Measurements from ENCODE around the gene FBXO15.

Gene FBXO15

GRCh38 chr18:74083557-74083952, 64.1 kb downstream of the FBXO15 start:
- Histone ChIP-seq H3K9me3 (ENCODE audit: control insufficient read depth, low read length) (no peaks in the 10 kb centered on the region), H3K27ac (ENCODE audit: insufficient read depth, low read depth, low read length, poor library complexity, severe bottlenecking) (no peak overlapping the region), H3K4me1 (ENCODE audit: control insufficient read depth, insufficient read depth, low read length) (peaks cover 9% of the 10 kb centered on the region), H3K27me3 (ENCODE audit: control insufficient read depth, insufficient read depth, low read length, poor library complexity, severe bottlenecking) (no peaks in the 10 kb centered on the region), H3K36me3 (ENCODE audit: control insufficient read depth, insufficient read depth, low read length) (no peaks in the 10 kb centered on the region), H3K4me3 (ENCODE audit: insufficient read depth, low read depth, low read length) (no peak overlapping the region)
- WGBS, 2 experiments = 86 to 88% methylated on average over 2 to 3 of the region's 3 CpGs

GRCh38 chr18:74082742-74083556, 64.7 kb downstream of the FBXO15 start:
- no peaks in the 10 kb centered on the region for H3K27me3 ChIP-seq (ENCODE audit: control insufficient read depth, insufficient read depth, low read length, poor library complexity, severe bottlenecking)
- 71 to 77% methylated on average over 18 of the region's 18 CpGs for WGBS, 2 experiments

GRCh38 chr18:74081966-74082741, 65.5 kb downstream of the FBXO15 start:
- H3K4me3 ChIP-seq (ENCODE audit: insufficient read depth, low read depth, low read length) = no peak overlapping the region
- H3K27me3 ChIP-seq (ENCODE audit: control insufficient read depth, insufficient read depth, low read length, poor library complexity, severe bottlenecking) = no peaks in the 10 kb centered on the region
- H3K4me1 ChIP-seq (ENCODE audit: control insufficient read depth, insufficient read depth, low read length) = peaks cover 9% of the 10 kb centered on the region
- 70 to 71% methylated on average over 13 of the region's 13 CpGs for WGBS, 2 experiments
- no peaks in the 10 kb centered on the region for H3K9me3 ChIP-seq (ENCODE audit: control insufficient read depth, low read length)
- H3K27ac ChIP-seq (ENCODE audit: insufficient read depth, low read depth, low read length, poor library complexity, severe bottlenecking) = no peak overlapping the region
- no peaks in the 10 kb centered on the region for H3K36me3 ChIP-seq (ENCODE audit: control insufficient read depth, insufficient read depth, low read length)

More at GRCh38 chr18:74082742-74083556, 64.7 kb downstream of the FBXO15 start:
- no peak overlapping the region for H3K27ac ChIP-seq (ENCODE audit: insufficient read depth, low read depth, low read length, poor library complexity, severe bottlenecking)
- peaks cover 9% of the 10 kb centered on the region for H3K4me1 ChIP-seq (ENCODE audit: control insufficient read depth, insufficient read depth, low read length)
- H3K9me3 ChIP-seq (ENCODE audit: control insufficient read depth, low read length) = no peaks in the 10 kb centered on the region
- no peaks in the 10 kb centered on the region for H3K36me3 ChIP-seq (ENCODE audit: control insufficient read depth, insufficient read depth, low read length)
- H3K4me3 ChIP-seq (ENCODE audit: insufficient read depth, low read depth, low read length) = no peak overlapping the region

DNA sequence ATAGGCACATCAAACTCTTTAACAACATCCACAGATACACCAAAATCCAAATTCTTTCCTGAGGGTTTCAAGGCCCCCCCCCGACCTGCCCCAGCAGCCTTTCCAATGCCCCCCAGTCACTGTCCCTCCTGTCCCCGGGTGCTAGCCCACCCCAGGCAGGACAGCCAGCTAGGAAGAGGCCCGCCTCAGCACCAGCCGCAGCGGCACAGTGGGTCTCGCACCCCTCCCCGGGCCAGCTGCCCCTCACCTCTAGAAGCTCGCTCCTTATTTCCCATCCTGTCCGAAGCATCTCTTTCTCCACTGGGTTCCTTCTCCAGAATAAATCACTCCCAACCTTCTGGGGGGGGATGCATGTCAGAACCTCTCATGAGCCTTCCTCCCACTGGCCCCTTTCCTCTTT, 69.4 kb downstream of the FBXO15 start:
- no peak overlapping the region for H3K27ac ChIP-seq (ENCODE audit: insufficient read depth, low read depth, low read length, poor library complexity, severe bottlenecking)
- peaks cover 8% of the 10 kb centered on the region for H3K4me1 ChIP-seq (ENCODE audit: control insufficient read depth, insufficient read depth, low read length)
- WGBS, 2 experiments = 92% methylated on average over 9 of the region's 9 CpGs
- no peaks in the 10 kb centered on the region for H3K9me3 ChIP-seq (ENCODE audit: control insufficient read depth, low read length)
- no peaks in the 10 kb centered on the region for H3K36me3 ChIP-seq (ENCODE audit: control insufficient read depth, insufficient read depth, low read length)
- no peaks in the 10 kb centered on the region for H3K27me3 ChIP-seq (ENCODE audit: control insufficient read depth, insufficient read depth, low read length, poor library complexity, severe bottlenecking)
- H3K4me3 ChIP-seq (ENCODE audit: insufficient read depth, low read depth, low read length) = no peak overlapping the region

GRCh38 chr18:74074668-74075564, 72.7 kb downstream of the FBXO15 start:
- no peaks in the 10 kb centered on the region for H3K36me3 ChIP-seq (ENCODE audit: control insufficient read depth, insufficient read depth, low read length)
- H3K27me3 ChIP-seq (ENCODE audit: control insufficient read depth, insufficient read depth, low read length, poor library complexity, severe bottlenecking) = no peaks in the 10 kb centered on the region
- H3K4me1 ChIP-seq (ENCODE audit: control insufficient read depth, insufficient read depth, low read length) = no peaks in the 10 kb centered on the region
- H3K4me3 ChIP-seq (ENCODE audit: insufficient read depth, low read depth, low read length) = no peak overlapping the region
- H3K9me3 ChIP-seq (ENCODE audit: control insufficient read depth, low read length) = no peaks in the 10 kb centered on the region
- 91 to 94% methylated on average over 17 of the region's 17 CpGs for WGBS, 2 experiments
- H3K27ac ChIP-seq (ENCODE audit: insufficient read depth, low read depth, low read length, poor library complexity, severe bottlenecking) = no peak overlapping the region

DNA sequence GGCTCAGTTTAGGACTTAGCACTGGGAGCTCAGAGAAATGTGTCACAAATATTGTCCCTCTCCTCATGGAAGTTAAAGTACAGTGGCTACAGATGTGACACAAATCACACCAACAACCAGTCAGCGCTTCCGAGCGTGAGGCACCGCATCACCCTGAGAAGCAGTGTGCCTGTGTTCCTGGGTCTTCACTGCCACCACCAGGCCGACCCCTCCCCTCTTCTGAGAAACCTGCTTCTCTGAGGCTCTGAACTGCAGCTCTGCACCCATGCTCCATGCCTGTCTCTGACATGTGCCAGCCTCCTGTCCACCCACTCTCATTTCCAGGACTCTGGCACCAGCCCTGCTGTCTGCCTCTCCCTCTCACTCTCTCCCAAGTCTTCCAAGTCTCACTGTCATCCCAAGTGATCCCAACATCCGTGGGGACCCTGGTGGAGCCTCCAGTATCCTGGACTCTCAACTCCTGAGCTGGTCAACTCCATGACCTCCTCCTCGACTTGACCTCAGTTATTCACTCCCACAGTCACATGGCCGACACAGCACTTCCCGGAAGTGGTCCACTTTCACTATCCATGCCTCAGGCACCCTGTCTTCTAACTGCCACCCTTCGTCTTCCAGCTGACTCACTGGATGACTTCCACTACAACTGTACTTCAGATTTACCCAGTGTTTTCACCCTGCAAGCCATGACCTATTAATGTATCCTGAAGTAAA, 73.5 kb downstream of the FBXO15 start:
- no peaks in the 10 kb centered on the region for H3K9me3 ChIP-seq (ENCODE audit: control insufficient read depth, low read length)
- H3K4me1 ChIP-seq (ENCODE audit: control insufficient read depth, insufficient read depth, low read length) = no peaks in the 10 kb centered on the region
- no peak overlapping the region for H3K4me3 ChIP-seq (ENCODE audit: insufficient read depth, low read depth, low read length)
- H3K36me3 ChIP-seq (ENCODE audit: control insufficient read depth, insufficient read depth, low read length) = no peaks in the 10 kb centered on the region
- H3K27ac ChIP-seq (ENCODE audit: insufficient read depth, low read depth, low read length, poor library complexity, severe bottlenecking) = no peak overlapping the region
- H3K27me3 ChIP-seq (ENCODE audit: control insufficient read depth, insufficient read depth, low read length, poor library complexity, severe bottlenecking) = no peaks in the 10 kb centered on the region
- WGBS, 2 experiments = 89 to 92% methylated on average over 10 of the region's 10 CpGs

GRCh38 chr18:74069178-74070050, 78.2 kb downstream of the FBXO15 start:
- no peaks in the 10 kb centered on the region for H3K36me3 ChIP-seq (ENCODE audit: control insufficient read depth, insufficient read depth, low read length)
- WGBS, 2 experiments = 88 to 89% methylated on average over 13 of the region's 13 CpGs
- no peak overlapping the region for H3K4me3 ChIP-seq (ENCODE audit: insufficient read depth, low read depth, low read length)
- no peaks in the 10 kb centered on the region for H3K4me1 ChIP-seq (ENCODE audit: control insufficient read depth, insufficient read depth, low read length)
- H3K27ac ChIP-seq (ENCODE audit: insufficient read depth, low read depth, low read length, poor library complexity, severe bottlenecking) = no peak overlapping the region
- H3K9me3 ChIP-seq (ENCODE audit: control insufficient read depth, low read length) = no peaks in the 10 kb centered on the region
- no peaks in the 10 kb centered on the region for H3K27me3 ChIP-seq (ENCODE audit: control insufficient read depth, insufficient read depth, low read length, poor library complexity, severe bottlenecking)

DNA sequence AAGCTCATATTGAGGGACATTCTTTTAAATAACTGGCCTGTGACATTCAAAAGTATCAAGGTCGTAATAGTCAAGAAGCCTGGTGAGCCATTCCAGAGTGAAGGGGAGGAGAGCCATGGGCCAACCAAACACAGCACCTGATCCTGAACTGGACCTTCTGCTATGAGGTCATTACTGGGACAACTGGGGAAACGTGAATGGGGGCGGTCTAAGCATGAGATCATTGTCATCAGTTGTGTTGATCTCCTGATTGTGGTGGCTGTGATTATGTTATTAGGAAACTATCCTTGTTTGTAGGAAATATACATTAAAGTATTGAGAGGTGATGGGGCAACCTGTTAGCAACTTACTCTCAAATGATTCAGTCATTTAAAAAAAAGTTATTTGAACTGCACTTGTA, 79.3 kb downstream of the FBXO15 start:
- no peaks in the 10 kb centered on the region for H3K27me3 ChIP-seq (ENCODE audit: control insufficient read depth, insufficient read depth, low read length, poor library complexity, severe bottlenecking)
- H3K9me3 ChIP-seq (ENCODE audit: control insufficient read depth, low read length) = no peaks in the 10 kb centered on the region
- WGBS, 2 experiments = 97 to 99% methylated on average over 3 of the region's 3 CpGs
- no peaks in the 10 kb centered on the region for H3K4me1 ChIP-seq (ENCODE audit: control insufficient read depth, insufficient read depth, low read length)
- no peak overlapping the region for H3K27ac ChIP-seq (ENCODE audit: insufficient read depth, low read depth, low read length, poor library complexity, severe bottlenecking)
- no peak overlapping the region for H3K4me3 ChIP-seq (ENCODE audit: insufficient read depth, low read depth, low read length)
- no peaks in the 10 kb centered on the region for H3K36me3 ChIP-seq (ENCODE audit: control insufficient read depth, insufficient read depth, low read length)

GRCh38 chr18:74066018-74066417, 81.6 kb downstream of the FBXO15 start:
- Histone ChIP-seq H3K36me3 (ENCODE audit: control insufficient read depth, insufficient read depth, low read length) (no peaks in the 10 kb centered on the region), H3K9me3 (ENCODE audit: control insufficient read depth, low read length) (no peaks in the 10 kb centered on the region), H3K27me3 (ENCODE audit: control insufficient read depth, insufficient read depth, low read length, poor library complexity, severe bottlenecking) (no peaks in the 10 kb centered on the region), H3K4me3 (ENCODE audit: insufficient read depth, low read depth, low read length) (no peak overlapping the region), H3K4me1 (ENCODE audit: control insufficient read depth, insufficient read depth, low read length) (peaks cover 4% of the 10 kb centered on the region), H3K27ac (ENCODE audit: insufficient read depth, low read depth, low read length, poor library complexity, severe bottlenecking) (no peak overlapping the region)
- whole genome bisulfite sequencing, 2 experiments = 78% methylated on average over 7 of the region's 7 CpGs

All from ectodermal cell (in vitro differentiated cells).